ENCODE data around the gene RDM1.

Gene RDM1

DNA sequence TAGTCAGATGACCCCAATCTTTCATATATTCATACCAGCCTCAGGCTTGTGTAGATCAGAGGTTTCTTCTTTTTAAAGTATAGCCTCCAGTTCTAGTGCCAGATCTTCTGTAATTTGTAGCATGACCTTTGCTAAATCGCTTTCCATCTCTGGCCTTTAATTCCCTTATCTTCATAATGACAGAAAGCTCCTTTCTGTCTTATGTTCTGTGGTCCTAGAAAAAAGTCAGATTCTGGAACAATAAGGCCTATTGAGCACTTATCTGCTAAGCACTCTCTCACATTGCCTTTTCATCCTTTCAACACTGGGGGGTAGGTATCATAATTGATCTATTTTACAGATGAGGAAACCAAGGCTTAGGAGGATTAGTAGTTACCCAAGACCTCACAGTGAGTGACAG lies 41.5 kb upstream of the RDM1 start:
- H3K4me3 ChIP-seq (ENCODE audit: control insufficient read depth, low read depth, low read length): no peak overlapping the region
- TF ChIP-seq CTCF (IDR thresholded peaks at IDR 0.05; ENCODE audit: control insufficient read depth, insufficient read depth, low read depth, low read length, missing control alignments): no peak
- DNase-seq (ENCODE audit: low read depth): no peak

DNA sequence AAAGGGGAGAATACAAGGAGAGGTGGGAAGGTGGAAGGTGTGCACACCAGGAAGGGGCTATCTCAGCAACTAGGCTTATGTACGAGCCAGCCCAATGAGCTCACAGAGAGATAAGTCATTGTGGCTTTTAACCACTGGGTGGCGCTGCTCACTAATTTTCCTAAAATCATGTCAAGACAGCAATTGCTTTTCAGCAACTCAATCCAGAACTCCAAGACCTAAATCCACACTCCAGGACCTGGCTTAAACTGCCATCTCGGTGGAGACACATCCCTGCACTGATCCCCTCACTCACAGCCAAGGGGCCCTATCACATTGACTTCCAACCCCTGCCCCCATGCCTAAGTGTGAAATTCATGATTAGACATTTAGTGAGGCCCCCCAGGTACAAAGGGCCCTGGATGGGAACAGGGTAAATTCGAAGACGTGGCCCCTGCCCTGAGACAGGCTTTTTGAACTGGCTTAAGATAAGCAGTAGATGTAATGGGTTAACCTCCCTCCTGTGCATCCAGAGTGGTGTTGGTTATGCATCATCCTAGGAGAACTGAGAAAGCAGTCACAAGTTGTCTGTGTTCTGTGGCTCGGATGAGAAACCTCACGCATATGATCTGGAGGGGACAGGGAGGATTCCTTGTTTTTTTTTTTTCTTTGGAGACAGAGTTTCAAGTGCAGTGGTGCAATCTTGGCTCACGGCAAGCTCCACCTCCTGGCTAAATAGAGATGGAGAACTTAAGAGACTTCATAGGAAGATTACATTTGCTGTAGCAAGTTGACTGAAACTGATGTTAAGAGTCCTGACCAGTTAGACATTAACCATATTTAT lies 39.2 kb upstream of the RDM1 start:
- TF ChIP-seq CTCF (IDR thresholded peaks at IDR 0.05; ENCODE audit: control insufficient read depth, insufficient read depth, low read depth, low read length, missing control alignments): peak; percentile 69
- peak; percentile 24 for DNase-seq (ENCODE audit: low read depth)
- no peak overlapping the region for H3K4me3 ChIP-seq (ENCODE audit: control insufficient read depth, low read depth, low read length)

GRCh38 chr17:35968520-35969054 lies 38.0 kb upstream of the RDM1 start:
- TF ChIP-seq CTCF (IDR thresholded peaks at IDR 0.05; ENCODE audit: control insufficient read depth, insufficient read depth, low read depth, low read length, missing control alignments): no peak
- DNase-seq (ENCODE audit: low read depth): no peak
- H3K4me3 ChIP-seq (ENCODE audit: control insufficient read depth, low read depth, low read length): no peak overlapping the region

DNA sequence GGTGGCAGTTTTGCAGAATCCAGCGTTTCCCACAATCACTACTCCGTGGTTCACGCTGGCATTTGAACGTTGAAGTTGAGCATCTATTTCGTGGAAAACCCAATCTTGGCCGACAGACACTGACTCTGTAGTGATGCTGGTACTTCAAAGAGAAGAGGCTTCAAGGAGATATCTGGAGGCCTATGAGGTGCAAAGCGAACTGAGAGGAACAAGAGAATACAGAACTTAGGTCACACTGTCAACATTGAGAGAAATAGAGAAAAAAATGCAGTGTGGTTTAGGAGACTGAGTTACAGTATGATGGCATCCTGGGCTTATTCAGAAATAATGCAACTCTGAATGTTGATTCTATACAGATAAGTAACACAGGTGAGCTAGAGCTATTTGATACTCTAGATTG lies 34.7 kb upstream of the RDM1 start:
- TF ChIP-seq CTCF (IDR thresholded peaks at IDR 0.05; ENCODE audit: control insufficient read depth, insufficient read depth, low read depth, low read length, missing control alignments): no peak
- DNase-seq (ENCODE audit: low read depth): no peak
- H3K4me3 ChIP-seq (ENCODE audit: control insufficient read depth, low read depth, low read length): no peak overlapping the region

GRCh38 chr17:35963663-35964062 lies 33.1 kb upstream of the RDM1 start:
- no peak overlapping the region for H3K4me3 ChIP-seq (ENCODE audit: control insufficient read depth, low read depth, low read length)
- no peak for TF ChIP-seq CTCF (IDR thresholded peaks at IDR 0.05; ENCODE audit: control insufficient read depth, insufficient read depth, low read depth, low read length, missing control alignments)
- DNase-seq (ENCODE audit: low read depth): no peak

- no peak overlapping the region for H3K4me3 ChIP-seq (ENCODE audit: control insufficient read depth, low read depth, low read length)
- DNase-seq (ENCODE audit: low read depth): no peak
- TF ChIP-seq CTCF (IDR thresholded peaks at IDR 0.05; ENCODE audit: control insufficient read depth, insufficient read depth, low read depth, low read length, missing control alignments): no peak
Observed at GRCh38 chr17:35953720-35954119, 23.1 kb upstream of the RDM1 start.
